Natural killer cell (primary cell): ENCODE data around the gene PDCD7. TPM values are rescaled to one million over a fixed set of nuclear protein-coding genes. Genes with fewer than 3 reads are reported as not detected.

Source experiments
- ATAC-seq, 3 donors: fragments of 150-1000 bp in 2 of 3; fragments of 200-7000 bp in 1 of 3; cut with Tn5 transposase; 1 replicate in 1 of 3; 2 replicates in 2 of 3; pipeline ENCODE4 v1.10.0; 2021; ENCODE audit warnings: mild to moderate bottlenecking in 2 of 3, moderate library complexity in 2 of 3
- DNase-seq, 2 donors: peaks; one replicate each; pipeline versions ENCODE4 v3.0.0 to v3.0.0-alpha.2; 2013 to 2021; ENCODE audit warnings: mixed read lengths in 1 of 2
- H3K27ac ChIP-seq: one replicate; pipeline ENCODE4 v1.5.1; 2013; ENCODE audit warnings: mild to moderate bottlenecking, low read length
- H3K27me3 ChIP-seq: one replicate; pipeline ENCODE4 v1.6.1; 2013; ENCODE audit warnings: low read length; ENCODE audit not compliant: control insufficient read depth, insufficient read depth
- H3K36me3 ChIP-seq: one replicate; pipeline ENCODE4 v1.6.1; 2013; ENCODE audit warnings: low read length; ENCODE audit not compliant: control insufficient read depth, insufficient read depth
- H3K4me1 ChIP-seq: one replicate; pipeline ENCODE4 v1.6.1; 2013; ENCODE audit warnings: low read length; ENCODE audit not compliant: control insufficient read depth, insufficient read depth
- H3K4me3 ChIP-seq: one replicate; pipeline ENCODE4 v1.5.1; 2013; ENCODE audit warnings: low read length
- H3K9me3 ChIP-seq: one replicate; pipeline ENCODE4 v1.6.1; 2013; ENCODE audit warnings: low read length; ENCODE audit not compliant: control insufficient read depth, insufficient read depth
- H3K27ac Mint-ChIP-seq, 2 donors: one replicate each; pipeline ENCODE4 v1.8.0; 2022; ENCODE audit warnings: mild to moderate bottlenecking in 2 of 2, mixed read lengths in 2 of 2, moderate library complexity in 1 of 2
- H3K27me3 Mint-ChIP-seq, 2 donors: one replicate each; pipeline ENCODE4 v1.8.0; 2022; ENCODE audit warnings: low read depth in 2 of 2, mixed read lengths in 2 of 2
- H3K36me3 Mint-ChIP-seq: one replicate; pipeline ENCODE4 v1.8.0; 2022; ENCODE audit warnings: mixed read lengths
- H3K4me1 Mint-ChIP-seq, 2 donors: one replicate each; pipeline ENCODE4 v1.8.0; 2022; ENCODE audit warnings: mixed read lengths in 2 of 2
- H3K4me3 Mint-ChIP-seq: one replicate; pipeline ENCODE4 v1.8.0; 2022; ENCODE audit warnings: mild to moderate bottlenecking, moderate library complexity, mixed read lengths
- H3K9me3 Mint-ChIP-seq, 2 donors: one replicate each; pipeline ENCODE4 v1.8.0; 2022; ENCODE audit warnings: mixed read lengths in 2 of 2
- WGBS: methylation state at CpG from one replicate; pipeline ENCODE4 v1.1.7; 2013; ENCODE audit warnings: missing lambda C conversion rate; ENCODE audit not compliant: insufficient coverage; 5-methylcytosine and 5-hydroxymethylcytosine counted together
- intact Hi-C: fragments of 100-400 bp; cut with micrococcal nuclease; formaldehyde crosslinking; loops from one replicate; pipeline ENCODE4 v1.14.2; 2022
- total RNA-seq, 4 donors: library from RNA; stranded (reverse); fragments of 120-200 nt in 1 of 4; gene quantifications; one replicate each; pipeline versions ENCODE4 v1.2.3 to v1.2.4, GENCODE V29; 2013 to 2022
- TF ChIP-seq, protein P1 (sequence below): fragments of 200-600 bp; IDR thresholded peaks from one replicate; pipeline ENCODE4 v1.8.0; 2022; ENCODE audit warnings: antibody characterized with exemption

Gene PDCD7
- total RNA-seq, 3 donors from 2014 or later (not counting 1 experiment from before 2014, with no cell fraction given), result 19.1 to 33.9 (median 26.7) TPM

- no peak for ATAC-seq
- Histone ChIP-seq H3K9me3 (no peaks in the 10 kb centered on the region), H3K27ac (no peak overlapping the region), H3K4me1 (peaks cover 7% of the 10 kb centered on the region), H3K36me3 (no peaks in the 10 kb centered on the region), H3K4me3 (no peak overlapping the region), H3K27me3 (peaks cover 6% of the 10 kb centered on the region)
- Mint-ChIP-seq H3K36me3 (no peaks in the 10 kb centered on the region), H3K9me3 (no peaks in the 10 kb centered on the region), H3K4me1 (peaks cover 11 to 19% of the 10 kb centered on the region in 2 donors), H3K4me3 (no peak overlapping the region), H3K27ac (no peak overlapping the region), H3K27me3 (peaks cover 23 to 29% of the 10 kb centered on the region in 2 donors)
- peak in 1 of 2 donors; percentile 19 for DNase-seq
- TF ChIP-seq, protein P1, sequence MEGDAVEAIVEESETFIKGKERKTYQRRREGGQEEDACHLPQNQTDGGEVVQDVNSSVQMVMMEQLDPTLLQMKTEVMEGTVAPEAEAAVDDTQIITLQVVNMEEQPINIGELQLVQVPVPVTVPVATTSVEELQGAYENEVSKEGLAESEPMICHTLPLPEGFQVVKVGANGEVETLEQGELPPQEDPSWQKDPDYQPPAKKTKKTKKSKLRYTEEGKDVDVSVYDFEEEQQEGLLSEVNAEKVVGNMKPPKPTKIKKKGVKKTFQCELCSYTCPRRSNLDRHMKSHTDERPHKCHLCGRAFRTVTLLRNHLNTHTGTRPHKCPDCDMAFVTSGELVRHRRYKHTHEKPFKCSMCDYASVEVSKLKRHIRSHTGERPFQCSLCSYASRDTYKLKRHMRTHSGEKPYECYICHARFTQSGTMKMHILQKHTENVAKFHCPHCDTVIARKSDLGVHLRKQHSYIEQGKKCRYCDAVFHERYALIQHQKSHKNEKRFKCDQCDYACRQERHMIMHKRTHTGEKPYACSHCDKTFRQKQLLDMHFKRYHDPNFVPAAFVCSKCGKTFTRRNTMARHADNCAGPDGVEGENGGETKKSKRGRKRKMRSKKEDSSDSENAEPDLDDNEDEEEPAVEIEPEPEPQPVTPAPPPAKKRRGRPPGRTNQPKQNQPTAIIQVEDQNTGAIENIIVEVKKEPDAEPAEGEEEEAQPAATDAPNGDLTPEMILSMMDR, result no peak
- intact Hi-C loops, result no loop called here
- whole genome bisulfite sequencing, result 70% methylated on average over 6 of the region's 6 CpGs
Observed at GRCh38 chr15:65086680-65087111, 46.9 kb downstream of the PDCD7 start.

DNA sequence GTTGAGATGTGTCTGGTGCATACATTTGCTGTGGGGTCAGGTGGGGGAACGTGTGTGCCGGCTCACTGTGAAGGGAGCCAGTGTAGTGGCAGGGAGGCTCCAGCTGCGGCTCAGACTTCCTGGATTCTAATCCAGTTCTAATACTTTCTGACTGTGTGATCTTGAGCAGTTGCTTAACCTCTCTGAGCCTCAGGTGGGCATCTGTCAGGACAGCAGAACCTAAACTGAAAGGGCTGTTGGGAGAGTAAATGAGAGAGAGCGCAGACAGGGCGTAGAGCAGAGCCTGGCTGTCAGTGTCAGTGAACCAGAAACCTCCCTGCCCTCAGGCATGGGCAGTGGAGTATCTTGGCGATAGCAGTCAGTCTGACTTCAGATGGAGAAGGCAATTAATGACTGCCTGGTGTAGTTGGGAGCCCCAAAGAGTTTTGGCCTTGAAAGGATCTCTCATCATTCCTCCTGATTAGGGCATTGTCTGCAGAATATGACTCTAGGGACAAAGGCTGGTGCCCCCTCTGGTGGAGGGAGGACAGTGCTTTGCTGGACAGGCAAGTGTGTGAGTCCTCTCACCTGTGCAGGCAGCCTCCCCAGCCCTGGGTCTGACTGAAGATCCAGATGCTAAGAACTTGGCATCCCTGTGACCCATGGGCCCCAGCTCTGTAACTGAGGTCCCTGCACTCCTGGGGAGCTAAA, 47.5 kb downstream of the PDCD7 start:
- TF ChIP-seq, protein P1, result no peak
- 93% methylated on average over 6 of the region's 6 CpGs for WGBS
- DNase-seq (peak in 1 of 2 donors; percentile 22), ATAC-seq (peak in 1 of 3 donors; percentile 29)
- H3K36me3 Mint-ChIP-seq, result no peaks in the 10 kb centered on the region
- intact Hi-C loops, result no loop called here
- Histone ChIP-seq H3K27ac (no peak overlapping the region), H3K4me3 (no peak overlapping the region), H3K36me3 (no peaks in the 10 kb centered on the region), H3K27me3 (peaks cover 6% of the 10 kb centered on the region), H3K9me3 (no peaks in the 10 kb centered on the region), H3K4me1 (peaks cover 7% of the 10 kb centered on the region)
- no peak overlapping the region for H3K27ac Mint-ChIP-seq
- H3K9me3 Mint-ChIP-seq, result no peaks in the 10 kb centered on the region
- H3K4me3 Mint-ChIP-seq, result no peak overlapping the region
- peaks cover 11 to 19% of the 10 kb centered on the region in 2 donors for H3K4me1 Mint-ChIP-seq
- peaks cover 26 to 34% of the 10 kb centered on the region in 2 donors for H3K27me3 Mint-ChIP-seq

- no peak for DNase-seq
Observed at GRCh38 chr15:65085207-65085753, 48.3 kb downstream of the PDCD7 start.

More at GRCh38 chr15:65085207-65085753, 48.3 kb downstream of the PDCD7 start:
- Histone ChIP-seq H3K27me3 (peaks cover 6% of the 10 kb centered on the region), H3K4me3 (no peak overlapping the region), H3K36me3 (no peaks in the 10 kb centered on the region), H3K4me1 (peaks cover 7% of the 10 kb centered on the region), H3K27ac (no peak overlapping the region), H3K9me3 (no peaks in the 10 kb centered on the region)
- TF ChIP-seq, protein P1, result no peak
- WGBS, result 92% methylated on average over 8 of the region's 8 CpGs
- no peaks in the 10 kb centered on the region for H3K9me3 Mint-ChIP-seq
- intact Hi-C loops, result no loop called here
- no peaks in the 10 kb centered on the region for H3K36me3 Mint-ChIP-seq
- H3K27me3 Mint-ChIP-seq, result peaks cover 26 to 38% of the 10 kb centered on the region in 2 donors
- no peak for ATAC-seq
- H3K4me1 Mint-ChIP-seq, result peaks cover 11 to 19% of the 10 kb centered on the region in 2 donors
- no peak overlapping the region for H3K4me3 Mint-ChIP-seq
- no peak overlapping the region for H3K27ac Mint-ChIP-seq
